KG1 (cell line): ENCODE data around the gene KIF5A.
"Not testable (repeated sequence)": the region's sequence is repeated elsewhere in the genome, so short reads cannot be mapped to it uniquely, and the experiment has no call there.

ENCODE experiments used
- DNase-seq: peaks from one replicate; lab custom pipeline; 2025; lab: John Stamatoyannopoulos, UW

KIF5A gene

GRCh38 chr12:57549909-57550640, at the start of gene KIF5A:
Gene KIF5A (plus strand): TSS chr12:57550044. CDS start chr12:57550272, 228 bp downstream.
- DNase-seq, result no peak

DNA sequence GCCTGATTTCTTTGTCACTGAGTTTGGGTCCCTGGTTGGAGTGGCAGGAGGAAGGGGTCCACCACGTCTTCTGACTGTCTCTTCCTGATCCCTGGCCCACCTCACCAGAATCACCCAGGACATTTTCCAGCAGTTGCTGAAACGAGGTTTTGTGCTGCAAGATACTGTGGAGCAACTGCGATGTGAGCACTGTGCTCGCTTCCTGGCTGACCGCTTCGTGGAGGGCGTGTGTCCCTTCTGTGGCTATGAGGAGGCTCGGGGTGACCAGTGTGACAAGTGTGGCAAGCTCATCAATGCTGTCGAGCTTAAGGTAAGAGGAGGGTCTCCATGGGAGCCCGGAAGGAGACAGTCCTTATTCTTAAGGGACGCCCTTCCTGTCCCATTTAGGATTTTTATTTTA, 49.6 kb upstream of the KIF5A start:
- DNase-seq, result no peak

DNA sequence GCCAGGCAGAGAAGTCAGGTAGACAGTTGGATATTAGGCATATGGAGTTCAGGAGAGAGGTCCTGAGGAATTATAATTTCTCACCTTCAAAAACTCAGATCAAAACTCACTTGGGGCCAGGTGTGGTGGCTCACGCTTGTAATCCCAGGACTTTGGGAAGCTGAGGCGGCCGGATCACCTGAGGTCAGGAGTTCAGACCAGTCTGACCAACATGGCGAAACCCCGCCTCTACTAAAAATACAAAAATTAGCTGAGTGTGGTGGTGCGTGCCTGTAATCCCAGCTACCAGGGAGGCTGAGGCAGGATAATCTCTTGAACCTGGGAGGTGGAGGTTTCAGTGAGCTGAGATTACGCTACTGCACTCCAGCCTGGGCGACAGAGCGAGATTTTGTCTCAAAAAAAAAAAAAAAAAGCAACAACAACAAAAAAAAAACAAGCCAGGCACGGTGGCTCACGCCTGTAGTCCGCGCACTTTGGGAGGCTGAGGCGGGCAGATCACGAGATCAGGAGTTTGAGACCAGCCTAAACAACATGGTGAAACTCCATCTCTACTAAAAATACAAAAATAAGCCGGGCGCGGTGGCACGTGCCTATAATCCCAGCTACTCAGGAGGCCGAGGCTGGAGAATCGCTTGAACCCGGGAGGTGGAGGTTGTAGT, 47.4 kb upstream of the KIF5A start:
- DNase-seq, result not testable (repeated sequence)

DNA sequence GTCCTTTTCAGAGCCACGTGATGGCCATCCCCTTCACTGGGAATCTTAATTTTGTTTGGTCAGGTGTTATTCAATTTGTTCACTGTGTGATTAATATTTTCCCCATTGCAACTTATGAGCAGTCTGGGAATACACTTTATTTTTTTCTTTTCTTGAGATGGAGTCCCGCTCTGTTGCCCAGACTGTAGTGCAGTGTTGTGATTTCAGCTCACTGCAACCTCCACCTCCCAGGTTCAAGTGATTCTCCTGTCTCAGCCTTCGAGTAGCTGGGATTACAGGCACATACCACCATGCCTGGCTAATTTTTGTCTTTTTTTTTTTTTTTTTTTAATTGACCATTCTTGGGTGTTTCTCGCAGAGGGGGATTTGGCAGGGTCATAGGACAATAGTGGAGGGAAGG, 43.3 kb upstream of the KIF5A start:
- DNase-seq, result not testable (repeated sequence)

- not testable (repeated sequence) for DNase-seq
Observed at GRCh38 chr12:57507796-57508195, 42.0 kb upstream of the KIF5A start.

DNA sequence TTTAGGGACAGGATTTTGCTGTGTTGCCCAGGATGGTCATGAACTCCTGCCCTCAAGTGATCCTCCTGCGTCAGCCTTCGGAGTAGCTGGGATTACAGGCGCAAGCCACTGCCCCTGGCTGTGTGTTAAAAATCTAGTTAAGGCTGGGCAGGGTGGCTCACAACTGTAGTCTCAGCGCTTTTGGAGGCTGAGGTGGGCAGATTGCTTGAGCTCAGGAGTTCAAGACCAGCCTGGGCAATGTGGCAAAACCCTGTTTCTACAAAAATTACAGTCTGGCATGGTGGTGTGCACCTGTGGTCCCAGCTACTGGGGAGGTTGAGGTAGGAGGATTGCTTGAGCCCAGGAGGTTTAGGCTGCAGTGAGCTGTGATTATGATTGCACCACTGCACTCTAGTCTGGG, 38.7 kb upstream of the KIF5A start:
- no peak for DNase-seq

- no peak for DNase-seq
Observed at GRCh38 chr12:57511588-57512325, 38.1 kb upstream of the KIF5A start.

GRCh38 chr12:57512665-57513064, 37.2 kb upstream of the KIF5A start:
- no peak for DNase-seq

- no peak for DNase-seq
Observed at GRCh38 chr12:57513266-57513665, 36.6 kb upstream of the KIF5A start.

DNA sequence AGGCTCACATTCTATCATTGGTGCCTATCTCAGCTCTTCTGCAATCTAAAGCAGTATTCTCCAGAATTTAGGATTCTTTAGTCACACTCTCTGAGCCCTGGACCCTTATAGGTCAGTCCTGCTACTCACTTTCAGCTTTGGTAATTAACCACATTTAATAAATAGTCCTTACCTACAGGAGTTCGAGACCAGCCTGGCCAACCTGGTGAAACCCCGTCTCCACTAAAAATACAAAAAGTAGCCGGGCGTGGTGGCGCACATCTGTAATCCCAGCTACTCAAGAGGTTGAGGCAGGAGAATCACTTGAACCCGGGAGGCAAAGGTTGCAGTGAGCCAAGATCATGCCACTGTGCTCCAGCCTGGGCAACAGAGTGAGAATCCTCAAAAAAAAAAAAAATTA, 36.2 kb upstream of the KIF5A start:
- DNase-seq, result not testable (repeated sequence)

- DNase-seq, result not testable (repeated sequence)
Observed at GRCh38 chr12:57514246-57514645, 35.6 kb upstream of the KIF5A start.

DNA sequence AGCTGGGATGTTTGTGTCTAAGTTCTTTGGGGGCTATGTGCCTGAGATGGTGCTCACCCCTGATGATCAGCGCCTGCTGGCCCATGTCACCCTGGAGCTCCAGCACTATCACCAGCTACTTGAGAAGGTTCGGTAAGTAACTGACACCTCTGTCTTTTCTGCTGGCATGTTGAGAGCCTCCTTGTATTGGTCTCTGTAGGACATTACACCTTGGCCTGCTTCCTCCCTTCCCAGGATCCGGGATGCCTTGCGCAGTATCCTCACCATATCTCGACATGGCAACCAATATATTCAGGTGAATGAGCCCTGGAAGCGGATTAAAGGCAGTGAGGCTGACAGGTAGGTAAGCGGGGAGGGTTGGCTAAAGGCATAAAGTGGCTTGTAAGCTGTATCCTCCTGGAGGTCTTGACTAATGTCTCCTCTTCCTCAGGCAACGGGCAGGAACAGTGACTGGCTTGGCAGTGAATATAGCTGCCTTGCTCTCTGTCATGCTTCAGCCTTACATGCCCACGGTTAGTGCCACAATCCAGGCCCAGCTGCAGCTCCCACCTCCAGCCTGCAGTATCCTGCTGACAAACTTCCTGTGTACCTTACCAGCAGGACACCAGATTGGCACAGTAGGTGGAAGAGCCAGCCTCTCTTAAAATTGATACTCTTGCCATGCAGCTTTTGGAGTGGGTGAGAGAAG, 35.0 kb upstream of the KIF5A start:
- DNase-seq, result no peak

GRCh38 chr12:57515408-57515933, 34.4 kb upstream of the KIF5A start:
- no peak for DNase-seq

GRCh38 chr12:57515934-57516541, 33.8 kb upstream of the KIF5A start:
- DNase-seq, result no peak

DNA sequence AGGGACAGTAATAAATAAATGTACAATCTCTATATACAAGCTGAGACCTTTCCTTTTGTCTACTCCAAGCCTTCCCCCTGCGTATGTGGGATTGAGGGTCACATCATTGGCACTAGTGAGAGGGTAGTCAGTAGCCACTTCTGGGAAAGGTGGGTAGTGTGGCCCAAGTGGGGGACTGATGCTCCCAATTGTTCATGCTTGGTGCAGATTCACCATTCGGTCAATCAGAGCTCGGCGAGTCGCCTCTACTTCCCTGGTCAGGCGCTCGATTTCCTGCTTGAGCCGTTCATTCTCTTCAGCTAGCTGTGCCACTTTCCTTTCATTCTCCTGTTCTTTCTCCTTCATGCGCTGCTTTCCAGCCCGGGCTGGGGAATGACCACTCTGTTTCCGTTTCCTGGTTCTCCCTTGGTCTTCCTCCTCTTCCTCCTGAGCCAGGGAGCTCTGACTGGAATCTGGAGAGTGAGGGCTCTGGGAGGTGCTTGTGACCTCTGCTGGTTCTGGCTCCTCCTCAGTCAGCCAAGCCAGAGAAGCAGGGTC, 33.2 kb upstream of the KIF5A start:
- DNase-seq, result no peak

DNA sequence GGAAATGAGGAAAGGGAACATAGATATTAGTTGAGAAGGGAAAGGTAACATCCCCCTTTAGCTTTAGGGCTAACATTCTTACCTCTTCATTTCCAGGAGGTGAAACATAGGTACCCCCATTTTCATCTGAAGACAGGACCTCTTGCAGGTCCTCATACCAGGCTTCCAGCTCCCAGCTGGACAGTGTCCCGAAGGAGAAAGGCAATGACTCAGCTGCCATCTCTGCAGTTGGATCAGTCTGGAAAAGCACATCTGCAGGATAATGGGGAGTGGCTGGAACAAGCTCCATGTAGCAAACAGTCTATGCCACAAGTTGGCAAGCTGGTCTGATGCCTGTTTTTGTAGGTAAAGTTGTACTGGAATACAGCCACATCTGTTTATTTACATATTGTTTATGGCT, 32.7 kb upstream of the KIF5A start:
- no peak for DNase-seq

DNA sequence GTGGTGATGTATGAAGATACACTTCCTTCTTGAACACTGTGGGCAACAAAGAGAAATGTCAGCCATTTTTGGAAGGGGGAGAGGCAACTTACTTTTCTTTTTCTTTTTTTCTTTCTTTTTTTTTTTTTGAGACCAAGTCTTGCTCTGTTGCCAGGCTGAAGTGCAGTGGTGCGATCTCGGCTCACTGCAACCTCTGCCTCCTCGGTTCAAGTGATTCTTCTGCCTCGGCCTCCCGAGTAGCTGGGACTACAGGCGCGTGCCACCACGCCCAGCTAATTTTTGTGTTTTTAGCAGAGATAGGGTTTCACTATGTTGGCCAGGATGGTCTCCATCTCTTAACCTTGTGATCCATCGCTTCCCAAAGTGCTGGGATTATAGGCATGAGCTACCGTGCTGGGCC, 32.1 kb upstream of the KIF5A start:
- not testable (repeated sequence) for DNase-seq

GRCh38 chr12:57518176-57518919, 31.5 kb upstream of the KIF5A start:
- DNase-seq, result no peak

DNA sequence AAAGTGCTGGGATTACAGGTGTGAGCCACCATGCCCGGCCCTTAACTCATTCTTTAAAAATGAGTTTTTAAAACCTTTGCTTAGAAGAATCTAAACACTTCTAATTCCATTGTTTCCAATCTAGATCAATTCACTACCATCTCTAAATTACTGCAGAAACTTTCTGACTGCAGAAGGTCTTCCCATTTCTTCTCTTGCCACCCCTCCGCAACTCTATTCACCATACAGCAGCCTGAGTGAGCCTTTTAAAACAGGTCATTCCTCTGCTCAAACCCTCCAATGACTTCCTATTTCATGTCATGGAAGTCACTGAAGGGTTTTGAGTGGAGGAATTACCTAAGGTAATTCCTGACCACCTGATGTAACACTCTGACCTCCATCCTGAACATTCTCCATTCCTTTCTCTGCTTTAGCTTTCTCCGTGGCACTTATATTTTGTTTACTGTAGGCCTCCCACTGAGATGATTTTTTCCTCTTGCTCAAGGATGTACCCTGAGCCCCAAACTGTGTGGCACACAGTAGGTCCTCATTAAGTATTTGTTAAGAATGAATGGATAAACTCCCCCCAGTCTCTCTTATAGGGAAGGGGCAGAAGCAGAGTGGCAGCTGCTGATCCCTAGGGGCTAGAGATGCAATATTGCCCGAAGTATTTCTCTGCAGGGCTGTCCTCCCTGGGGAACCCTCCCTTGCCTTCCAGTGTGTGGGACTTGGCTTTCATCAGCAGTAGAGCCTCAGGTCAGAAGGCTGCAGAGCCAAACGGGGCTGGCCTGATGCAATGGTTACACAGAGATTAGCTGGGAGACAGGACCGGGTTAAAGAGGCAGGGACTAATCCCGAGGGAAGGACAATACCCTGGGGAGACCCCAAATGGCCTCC, 30.7 kb upstream of the KIF5A start:
- DNase-seq, result no peak

DNA sequence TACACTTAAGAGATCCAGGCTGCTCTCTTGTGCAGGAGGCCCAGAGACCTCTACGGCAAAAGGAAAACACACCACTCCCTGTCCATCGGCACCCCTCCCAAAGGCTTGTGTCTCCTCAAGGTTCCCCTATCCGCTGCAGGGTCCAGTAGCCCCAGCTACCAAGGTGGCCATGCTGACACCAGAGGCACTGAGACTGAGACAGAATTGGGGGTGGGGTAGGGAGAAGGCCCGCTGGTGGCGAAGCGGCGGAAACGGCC, 30.1 kb upstream of the KIF5A start:
- no peak for DNase-seq
